GM12892 (cell line): ENCODE data around the gene PKP1.

Source experiments
- POLR2A ChIP-seq: IDR thresholded peaks from 2 replicates; pipeline ENCODE4 v1.6.1; 2011; ENCODE audit warnings: low read depth, low read length, control low read depth
- POLR2AphosphoS5 ChIP-seq: IDR thresholded peaks from 2 replicates; pipeline ENCODE4 v1.6.1; 2011; ENCODE audit warnings: low read depth, low read length, control low read depth
- TAF1 ChIP-seq: IDR thresholded peaks from 2 replicates; pipeline ENCODE4 v1.6.1; 2011; ENCODE audit warnings: low read depth, mild to moderate bottlenecking, control low read depth, low read length, borderline replicate concordance

DNA sequence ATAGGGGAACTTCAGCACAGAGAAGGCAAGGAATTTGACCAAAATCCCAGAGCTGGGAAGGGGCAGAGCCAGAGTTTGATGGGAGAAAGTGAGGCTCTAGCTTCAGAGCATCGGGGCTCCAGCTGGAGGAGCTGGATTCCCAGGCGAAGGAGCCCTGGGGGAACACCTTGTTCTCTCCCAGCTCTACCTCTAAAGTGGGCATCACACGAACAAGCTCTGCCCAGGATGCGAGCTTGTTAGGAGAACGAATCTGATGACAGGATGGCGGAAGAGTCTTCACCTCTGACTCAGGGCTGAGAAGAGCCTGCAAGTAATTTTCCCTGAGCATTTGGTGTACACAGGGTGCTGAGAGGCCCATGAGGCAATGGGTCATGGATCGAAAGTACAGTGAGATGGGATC lies 72.2 kb downstream of the PKP1 start:
- TF ChIP-seq POLR2AphosphoS5, result no peak
- TF ChIP-seq POLR2A, result no peak
- no peak for TF ChIP-seq TAF1
